ENCODE measurements around the gene INPP5E.

The INPP5E gene

DNA sequence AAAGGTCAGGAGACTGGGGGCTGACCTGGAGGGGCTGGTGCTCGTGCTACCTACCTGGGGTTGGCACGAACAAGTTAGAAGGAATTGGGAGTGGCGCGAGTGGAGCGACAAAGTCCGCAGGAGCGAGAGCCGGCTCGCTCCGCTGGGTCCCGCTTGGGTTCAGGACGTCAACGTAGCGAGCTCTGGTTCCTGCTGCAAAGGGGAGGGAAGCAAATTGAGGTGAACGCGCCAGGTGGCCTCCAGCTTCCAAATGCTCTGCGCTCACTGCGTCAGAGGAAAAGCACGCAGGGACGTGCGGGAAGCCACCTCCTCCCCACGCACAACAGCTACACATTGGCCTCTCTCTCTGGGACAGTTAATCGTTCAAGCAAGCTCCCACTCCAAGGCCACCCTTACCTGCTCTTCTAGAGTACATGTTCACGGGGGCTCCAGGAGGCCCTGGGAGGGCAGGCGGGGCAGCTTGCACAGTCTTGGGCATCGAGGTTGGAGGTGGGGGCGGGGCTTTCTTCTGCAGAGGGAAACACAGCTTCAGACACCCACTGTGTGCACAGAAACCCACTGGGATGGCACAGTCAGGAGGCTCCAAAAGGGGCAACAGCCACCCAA is 7.6 kb upstream of the INPP5E start:
- DNase-seq: no peak

DNA sequence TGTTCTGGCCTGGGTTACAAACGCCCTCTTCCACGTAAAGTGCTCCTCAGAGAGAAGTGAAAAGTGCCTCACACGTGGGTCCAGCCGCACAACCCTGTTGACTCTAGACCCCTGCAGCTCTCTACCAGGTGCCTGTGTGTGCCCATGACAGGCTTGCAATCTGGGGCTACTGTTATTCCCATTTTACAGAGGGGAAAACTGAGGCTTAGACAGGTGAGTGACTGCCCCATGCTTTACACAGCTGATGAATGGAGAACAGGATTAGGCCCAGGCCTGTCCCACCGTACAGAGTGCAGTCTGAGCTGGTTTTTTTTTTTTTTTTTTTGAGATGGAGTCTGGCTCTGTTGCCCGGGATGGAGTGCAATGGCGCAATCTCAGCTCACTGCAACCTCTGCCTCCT is 6.2 kb upstream of the INPP5E start:
- DNase-seq: no peak

DNA sequence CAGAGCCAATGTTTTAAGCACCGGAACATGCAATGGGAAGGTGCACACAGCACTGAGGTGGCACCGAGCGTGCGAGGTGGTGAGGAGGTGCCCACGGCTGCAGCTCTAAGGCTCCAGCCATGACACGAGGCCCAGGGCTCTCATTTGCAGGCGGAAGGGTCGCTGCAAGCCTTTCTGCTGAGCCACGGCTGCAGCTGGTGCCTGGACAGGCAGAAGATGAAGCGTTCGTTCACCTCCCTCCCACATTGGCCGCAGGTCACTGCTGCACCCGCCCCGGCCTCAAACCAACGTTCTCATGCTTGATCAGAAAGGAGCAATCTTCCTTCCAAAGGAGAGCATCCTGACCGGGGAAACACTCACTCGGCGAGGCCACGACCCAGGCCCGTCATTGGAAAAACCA is 4.5 kb upstream of the INPP5E start:
- no peak for DNase-seq

DNA sequence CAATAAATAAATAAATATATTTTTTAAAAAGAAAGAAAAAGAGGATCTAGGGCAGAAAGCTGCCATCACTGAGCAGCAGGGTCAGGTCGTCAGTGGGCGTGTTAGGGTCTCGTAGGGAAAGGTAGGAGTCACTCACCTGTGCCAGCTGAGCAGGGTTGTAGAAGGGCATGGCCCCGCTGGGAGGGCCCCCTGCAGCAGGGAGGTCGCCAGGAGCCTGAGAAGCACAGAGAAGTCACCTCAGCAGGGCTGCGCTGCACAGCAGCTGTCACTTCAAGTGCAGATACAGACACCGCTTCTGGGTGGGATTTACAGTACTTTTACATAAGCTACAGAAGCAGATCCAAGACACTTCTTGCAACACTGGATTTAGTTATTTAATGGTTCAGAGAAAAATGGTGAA is 4.0 kb upstream of the INPP5E start:
- DNase-seq: no peak

DNA sequence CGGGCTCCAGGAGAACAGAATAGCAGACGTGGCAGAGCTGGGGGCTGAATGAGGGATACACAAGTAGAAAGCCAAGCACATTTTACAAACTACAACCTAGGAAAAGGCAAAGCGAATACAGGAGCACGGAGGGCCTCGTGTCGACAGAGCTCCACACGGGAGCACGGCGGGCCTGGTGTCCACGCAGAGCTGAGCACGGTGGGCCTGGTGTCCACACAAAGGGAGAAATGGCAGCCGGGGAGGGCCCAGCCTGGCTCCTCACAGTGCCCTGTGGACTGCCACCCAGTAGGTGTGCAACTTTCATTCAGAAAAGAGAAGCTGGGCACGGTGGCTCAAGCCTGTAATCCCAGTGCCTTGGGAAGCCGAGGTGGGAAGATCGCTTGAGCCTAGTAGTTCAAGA is 3.4 kb upstream of the INPP5E start:
- no peak for DNase-seq

DNA sequence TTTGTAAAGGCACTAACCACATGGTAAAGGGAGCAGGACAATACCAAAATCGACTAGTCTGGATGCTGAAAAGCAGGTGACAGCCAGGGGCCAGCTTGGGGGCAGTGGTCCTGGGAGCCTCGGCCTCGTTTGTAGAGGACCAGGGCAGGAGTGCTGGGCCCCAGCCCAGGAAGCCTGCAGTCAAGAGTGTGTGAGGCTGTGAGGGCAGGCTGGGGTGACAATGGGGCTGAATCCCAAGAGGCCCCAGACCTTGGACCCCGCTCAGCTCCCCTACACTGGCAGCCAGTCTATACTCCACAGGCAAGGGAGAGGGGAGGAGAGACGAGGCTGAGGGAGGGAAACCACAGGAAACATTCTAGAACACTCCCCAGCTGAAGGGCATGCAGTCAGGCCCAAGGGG is 2.6 kb upstream of the INPP5E start:
- DNase-seq: no peak

DNA sequence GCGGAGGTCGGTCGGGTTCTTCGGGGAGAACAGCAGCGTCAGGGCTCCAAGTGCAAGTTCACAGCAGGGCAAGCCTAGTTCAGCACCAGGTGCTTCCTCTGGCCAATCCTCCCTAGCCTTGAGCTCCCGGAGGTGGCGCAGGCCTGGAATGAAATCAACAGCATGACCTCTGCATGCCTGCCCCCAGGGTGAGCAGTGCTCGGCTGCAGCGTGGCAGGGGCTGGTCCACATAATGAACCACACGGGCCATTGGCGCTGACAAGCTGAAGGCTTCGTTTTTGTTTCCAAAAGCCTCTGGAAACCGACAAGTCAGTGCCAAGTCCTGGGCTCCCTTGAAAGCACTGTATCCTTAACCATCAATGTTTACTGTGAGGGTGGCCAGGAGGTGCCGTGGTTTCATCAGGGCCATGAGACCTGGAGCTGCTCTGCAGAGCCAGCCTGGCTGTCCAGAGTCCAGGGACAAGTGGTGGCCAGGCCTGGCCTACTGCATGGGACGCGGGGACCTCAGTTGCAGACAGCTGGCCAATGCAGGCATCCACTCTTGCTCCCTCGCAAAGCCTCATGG is 2.1 kb upstream of the INPP5E start:
- DNase-seq: no peak

DNA sequence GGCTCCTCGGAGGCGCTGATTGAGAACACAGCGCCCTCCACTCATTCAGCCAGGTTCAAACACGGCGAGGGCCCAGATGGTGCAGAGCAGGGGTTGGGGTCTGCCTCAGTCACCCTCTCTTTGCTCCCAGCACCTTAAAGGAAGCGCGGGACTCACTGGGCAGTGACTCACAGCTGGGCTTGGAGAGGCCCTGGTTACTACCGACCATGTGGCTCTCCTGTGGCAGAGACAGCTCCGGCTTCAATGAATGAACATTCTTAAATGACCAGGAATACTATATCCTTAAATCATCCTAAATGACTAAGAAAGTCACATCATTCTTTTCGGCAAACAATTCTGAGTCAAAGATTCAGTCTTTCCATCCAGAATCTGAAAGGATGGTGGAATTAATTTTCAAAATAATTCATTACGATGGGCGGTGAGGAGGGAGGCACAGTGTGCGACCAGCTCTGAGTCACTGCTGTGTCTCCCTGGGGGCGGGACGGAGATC is 1.6 kb upstream of the INPP5E start:
- no peak for DNase-seq

DNA sequence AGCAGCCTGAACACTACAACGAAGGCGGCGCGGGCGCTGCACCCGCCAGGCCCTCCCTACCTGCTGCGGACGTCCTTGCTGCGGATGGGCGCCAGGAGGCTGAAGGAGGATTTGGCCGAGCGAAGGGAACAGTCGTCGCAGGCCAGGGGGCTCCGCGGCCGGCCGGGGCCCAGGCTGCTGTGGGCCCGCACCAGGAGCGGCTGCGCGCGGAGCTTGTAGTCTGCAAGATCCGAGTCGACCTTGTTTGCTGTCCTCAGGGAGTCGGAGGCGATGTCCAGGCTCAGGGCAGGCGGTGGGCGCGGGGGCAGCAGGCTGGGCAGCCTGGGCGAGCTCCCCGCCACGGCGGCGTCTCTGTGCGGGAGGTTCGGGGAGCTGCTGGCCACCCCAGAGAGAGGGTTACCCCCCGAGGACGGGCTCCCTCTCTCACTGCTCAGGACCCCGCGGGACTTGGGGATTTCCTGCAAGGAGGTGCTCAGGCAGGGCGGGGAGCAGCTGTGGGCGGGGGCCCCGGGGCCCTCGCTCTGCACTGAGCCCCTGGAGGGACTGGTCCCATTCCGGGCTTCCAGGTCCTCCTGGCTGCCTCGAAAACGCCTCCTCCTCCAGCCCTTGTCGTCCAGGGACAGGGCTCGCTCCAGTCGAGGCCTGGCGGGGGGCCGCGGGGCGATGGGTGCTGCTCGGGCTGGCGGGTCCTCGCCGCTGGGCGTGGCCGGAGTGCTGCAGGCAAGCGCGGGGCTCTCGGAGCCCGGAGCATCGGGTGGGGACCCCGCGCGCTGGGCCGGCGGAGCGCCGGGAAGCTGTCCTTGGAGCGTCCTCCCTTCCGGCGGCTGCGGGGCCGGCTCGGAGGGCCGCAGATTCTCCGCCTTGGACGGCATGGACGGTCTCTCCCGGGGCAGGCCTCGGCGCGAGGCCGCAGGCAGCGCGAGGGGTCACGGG is 831 bp downstream of the INPP5E start:
- peak in 6 of 51 donors; percentile 4 to 35 (median 26) for DNase-seq

DNA sequence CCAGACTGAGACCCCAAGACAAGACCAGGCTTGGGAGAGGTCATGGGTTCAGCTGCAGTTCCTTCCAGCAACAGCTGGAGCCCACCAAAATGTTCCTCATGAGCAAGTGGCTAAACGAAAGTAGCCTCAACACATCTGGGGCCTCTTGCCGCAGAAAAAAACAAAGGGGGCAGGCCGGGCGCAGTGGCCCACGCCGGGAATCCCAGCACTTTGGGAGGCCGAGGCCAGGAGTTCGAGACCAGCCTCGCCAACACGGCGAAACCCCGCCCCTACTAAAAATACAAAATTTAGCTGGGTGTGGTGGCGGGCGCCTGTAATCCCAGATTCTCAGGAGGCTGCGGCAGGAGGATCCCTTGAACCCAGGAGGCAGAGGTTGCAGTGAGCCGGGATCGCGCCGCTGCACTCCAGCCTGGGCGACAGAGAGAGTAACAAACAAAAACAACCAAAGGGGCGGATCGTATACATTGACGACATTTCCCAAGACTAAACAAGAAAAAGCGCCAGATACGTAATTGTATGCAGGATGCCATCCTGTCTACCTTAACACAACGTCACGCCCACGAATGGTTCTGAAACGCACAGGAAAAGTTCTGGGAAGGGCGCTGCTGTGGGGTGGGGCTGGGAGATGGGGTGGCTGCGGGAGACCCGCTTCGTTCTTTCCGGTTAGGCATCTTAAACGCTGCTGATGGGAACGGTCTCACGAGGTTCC is 1.7 kb downstream of the INPP5E start:
- DNase-seq: no peak

DNA sequence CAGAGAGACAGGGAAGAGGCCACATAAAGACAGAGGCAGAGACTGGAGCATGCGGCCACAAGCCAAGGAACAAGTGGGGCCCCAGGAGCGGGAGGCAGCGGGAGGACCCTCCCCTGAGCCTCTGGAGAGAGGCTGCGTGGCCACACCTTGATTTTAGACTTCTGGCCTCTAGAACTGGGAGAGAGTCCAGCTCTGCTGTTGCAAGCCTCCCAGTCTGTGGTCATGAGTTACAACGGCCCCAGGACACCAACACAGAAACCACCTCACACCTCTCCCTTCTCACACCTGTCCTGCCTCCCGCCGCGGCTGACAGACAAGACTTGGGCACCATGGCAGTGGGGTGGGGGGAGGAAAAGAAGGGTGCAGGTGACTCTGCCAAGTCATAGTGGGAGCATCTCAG is 2.2 kb downstream of the INPP5E start:
- DNase-seq: no peak

DNA sequence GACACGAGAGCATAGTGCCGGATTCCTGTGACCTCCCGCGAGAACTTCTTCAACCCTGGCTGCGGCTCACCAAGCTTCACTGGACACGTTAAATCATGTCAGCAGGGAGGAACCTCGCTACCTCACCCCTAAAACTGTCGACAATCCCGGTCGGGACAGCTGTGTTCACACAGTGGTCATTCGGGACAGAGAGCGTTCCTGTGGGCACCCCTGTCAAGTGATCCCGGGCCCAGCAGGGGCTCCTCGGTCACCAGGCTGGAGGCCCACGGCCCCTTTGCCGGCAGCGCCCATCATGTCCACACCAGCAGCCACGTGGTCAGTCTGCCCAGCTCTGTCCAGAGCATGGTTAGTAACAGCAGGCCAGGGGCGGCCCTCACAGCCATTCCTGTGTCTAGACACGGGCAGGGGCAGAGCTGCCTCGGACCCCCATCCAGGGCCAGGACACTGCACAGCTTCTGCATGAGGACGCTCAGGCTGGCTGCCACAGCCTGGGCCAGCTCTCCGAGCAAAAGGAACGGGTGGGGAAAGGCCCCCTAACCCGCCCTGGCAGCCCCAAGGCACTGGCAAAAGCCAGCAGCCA is 3.5 kb downstream of the INPP5E start:
- DNase-seq: no peak

DNA sequence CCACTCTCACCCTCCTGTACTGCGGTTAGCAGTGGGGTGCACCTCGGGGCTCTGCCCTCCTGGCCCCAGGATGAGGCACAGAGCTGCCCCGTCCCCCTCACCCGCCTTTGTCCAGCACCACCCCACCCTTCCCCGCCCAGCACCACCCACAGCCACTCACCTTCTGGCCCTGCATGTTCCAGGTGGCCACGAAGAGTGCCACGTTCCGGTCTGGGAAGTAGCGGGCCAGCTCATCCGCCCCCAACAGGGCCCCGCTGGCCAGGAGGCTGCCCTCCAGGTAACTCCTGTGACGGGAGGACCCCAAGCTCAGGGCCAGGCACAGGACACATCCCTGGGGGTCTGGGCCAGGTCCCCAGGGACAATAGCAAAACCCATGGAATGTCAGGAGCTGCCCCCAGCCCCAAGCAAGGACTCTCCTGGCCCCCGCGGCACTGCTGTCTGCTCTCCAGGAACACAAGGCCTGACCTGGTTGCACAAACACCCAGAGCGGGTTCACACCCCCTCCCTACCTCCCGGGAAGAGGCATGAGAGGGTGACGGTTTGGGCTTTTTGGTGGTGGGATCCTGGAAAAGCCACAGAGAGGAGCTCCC is 5.0 kb downstream of the INPP5E start:
- DNase-seq: no peak

DNA sequence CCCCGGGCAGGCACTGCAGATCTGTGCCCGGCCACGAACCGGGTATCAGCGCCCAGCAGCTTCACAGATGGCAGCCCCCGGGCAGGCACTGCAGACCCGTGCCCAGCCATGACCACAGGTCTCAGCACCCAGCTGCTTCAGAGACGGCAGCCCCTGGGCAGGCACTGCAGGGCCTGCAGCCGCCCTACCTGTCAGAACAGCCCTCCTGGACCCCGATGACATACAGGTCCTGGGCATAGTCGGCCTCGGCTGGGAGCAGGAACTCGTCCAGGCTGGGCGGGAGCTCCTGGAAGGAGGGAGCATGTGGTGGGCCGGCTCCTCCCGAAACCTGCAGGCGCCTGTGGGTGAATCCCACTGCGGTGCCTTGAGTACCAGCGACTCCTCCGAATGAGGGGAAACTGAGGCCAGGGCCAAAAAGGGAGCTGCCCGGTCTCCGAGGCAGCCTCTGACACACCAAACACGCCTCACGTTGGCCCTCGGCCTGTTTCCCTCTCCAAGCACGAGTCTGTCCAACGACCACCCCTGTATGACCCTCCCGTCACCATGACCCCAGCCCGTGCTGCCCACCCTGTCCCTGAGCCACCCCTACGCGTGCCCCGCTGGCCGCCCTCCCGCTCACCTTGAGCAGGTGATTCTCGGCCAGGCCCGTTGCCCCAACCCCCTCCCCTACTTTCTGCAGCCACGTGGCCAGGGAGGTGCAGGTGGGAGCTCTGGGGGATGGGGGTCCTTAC is 5.6 kb downstream of the INPP5E start:
- DNase-seq: no peak

DNA sequence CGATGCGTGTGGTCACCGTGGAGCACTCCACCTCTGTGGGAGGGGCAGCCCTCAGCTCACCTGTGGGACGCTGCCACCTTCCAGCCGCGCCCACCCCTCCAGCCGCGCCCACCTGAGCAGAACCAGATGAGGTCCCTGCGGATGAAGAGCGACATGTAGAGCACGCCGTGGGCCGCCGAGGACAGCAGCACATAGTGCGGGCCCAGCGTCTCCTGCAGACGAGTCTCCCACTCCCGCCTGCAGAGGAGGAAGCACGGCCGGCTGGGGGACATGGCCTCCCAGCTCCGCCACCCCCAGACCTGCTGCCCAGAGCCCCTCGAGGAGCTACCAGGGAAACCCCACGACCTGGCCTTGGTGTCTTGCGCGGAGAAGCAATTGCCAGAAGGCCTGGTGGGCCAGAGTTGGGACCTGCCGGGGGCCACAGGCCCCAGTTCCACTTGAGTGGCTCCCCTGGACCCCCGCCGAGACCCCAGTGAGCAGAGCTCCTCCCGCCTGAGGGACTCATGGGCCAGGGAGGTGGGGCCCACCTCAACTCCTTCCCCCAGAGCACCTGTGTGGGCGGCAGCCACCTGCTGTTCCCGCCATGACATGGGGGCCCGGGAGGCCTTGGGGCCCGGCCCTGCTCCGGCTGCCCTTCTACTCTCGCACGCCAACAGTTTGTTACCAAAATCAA is 6.5 kb downstream of the INPP5E start:
- DNase-seq: no peak

DNA sequence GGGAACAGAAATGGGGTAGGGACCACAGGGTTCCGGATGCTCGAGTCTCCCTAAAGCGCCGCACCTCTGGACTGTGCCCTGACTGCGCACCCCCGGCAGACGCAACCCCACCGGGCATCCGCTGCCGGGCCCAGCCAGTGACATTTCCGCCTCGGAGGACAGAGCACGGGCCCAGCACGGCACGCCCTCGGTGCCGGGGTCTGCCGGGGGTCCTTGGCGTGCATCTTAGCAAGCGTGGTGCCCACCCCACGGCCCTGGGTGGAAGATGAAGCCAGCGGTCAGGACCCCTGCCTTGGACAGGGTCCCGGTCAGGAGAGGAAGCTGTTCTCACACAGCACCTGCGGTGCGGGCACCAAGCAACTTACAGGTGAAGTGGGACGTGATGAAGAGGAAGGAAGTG is 7.1 kb downstream of the INPP5E start:
- DNase-seq: no peak

DNA sequence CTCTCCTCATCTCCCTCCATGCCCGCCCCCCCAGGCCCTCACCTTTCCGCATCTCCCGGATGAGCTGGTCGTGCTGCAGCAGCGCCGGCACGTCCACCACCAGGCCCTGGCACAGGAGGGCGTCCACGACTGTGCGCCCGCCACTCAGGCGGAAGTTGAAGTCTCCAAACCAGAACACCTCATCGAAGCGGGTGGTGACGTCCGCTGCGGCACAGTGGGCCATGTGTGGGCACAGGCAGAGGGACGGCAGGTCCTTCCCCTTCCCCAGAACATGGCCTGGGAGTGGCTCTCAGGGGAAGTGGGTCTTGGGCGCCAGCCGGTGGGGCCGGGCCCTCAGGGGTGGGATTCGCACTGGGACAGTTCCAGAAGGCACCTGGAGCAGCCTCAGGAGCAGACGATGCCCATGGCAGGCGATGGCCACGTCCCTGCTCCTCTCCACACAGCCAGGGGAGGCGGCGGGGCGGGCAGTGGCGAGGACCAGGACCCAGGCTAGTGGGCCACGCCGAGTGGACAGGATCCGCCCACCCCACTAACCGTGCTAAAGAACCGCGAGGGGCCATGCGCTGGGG is 7.8 kb downstream of the INPP5E start:
- no peak for DNase-seq

DNA sequence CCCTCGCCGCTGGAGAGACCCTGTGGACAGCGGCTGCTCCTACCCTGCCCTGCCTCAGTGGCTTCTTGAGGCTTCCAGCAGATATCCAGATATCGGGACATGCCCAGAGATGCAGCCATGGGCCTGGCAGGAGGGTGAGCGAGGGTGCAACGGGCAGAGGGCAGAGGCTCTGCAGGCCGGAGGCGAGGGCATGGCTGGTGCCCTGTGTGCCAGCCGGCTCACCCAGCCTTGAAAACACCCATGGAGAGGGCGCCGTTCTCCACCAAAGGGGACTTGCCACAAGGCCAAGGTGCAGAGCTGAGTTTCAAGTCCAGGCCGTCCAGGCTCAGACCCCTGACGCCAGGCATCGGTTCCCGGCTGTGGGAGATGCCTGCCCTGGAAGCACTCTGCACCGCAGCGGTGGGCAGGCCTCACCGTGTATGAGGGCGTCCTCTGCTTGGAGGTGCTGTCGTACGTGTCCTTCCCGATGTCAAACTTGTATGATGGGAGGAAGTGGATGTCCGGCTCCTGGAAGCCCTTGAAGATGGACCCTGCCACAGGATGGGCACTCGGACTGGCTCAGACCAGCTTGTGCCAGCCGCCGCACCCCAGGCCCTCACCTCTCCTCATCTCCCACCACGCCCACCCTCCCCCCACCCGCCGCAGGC is 8.9 kb downstream of the INPP5E start:
- no peak for DNase-seq
